GM21526 (cell line): Measurements from ENCODE around the gene PITPNC1.
"Not testable (repeated sequence)": the region's sequence is repeated elsewhere in the genome, so short reads cannot be mapped to it uniquely, and the experiment has no call there.

ENCODE experiments used
- ATAC-seq: cut with Tn5 transposase; IDR thresholded peaks from one replicate; pipeline ENCODE4 v1.9.1; 2021; ENCODE audit warnings: moderate library complexity; ENCODE audit not compliant: unreplicated experiment, low FRiP score

PITPNC1 gene

DNA sequence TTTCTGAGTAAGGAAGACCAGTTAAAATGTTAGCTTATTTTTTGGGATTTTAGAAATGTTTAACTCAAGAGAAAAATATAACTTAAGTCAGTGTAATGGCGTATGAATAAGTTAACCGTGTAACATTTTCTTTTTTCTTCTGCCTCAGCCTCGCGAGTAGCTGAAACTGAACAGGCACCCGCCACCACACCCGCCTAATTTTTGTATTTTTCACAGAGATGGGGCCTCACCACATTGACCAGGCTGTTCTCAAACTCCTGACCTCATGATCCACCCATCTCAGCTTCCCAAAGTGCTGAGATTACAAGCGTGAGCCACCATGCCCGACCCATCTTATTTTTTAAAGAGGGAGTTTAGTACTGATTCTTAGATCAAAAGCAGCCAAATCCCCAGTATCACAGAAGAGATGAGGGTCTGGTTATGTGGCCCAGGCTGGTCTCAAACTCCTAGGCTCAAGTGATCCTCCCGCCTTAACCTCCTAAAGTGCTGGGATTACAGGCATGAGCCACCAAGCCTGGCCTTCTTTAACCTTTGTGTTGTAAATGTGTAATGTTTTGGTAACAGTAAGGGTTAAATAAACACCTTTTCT lies 16.8 kb downstream of the PITPNC1 start:
- no peak for ATAC-seq

DNA sequence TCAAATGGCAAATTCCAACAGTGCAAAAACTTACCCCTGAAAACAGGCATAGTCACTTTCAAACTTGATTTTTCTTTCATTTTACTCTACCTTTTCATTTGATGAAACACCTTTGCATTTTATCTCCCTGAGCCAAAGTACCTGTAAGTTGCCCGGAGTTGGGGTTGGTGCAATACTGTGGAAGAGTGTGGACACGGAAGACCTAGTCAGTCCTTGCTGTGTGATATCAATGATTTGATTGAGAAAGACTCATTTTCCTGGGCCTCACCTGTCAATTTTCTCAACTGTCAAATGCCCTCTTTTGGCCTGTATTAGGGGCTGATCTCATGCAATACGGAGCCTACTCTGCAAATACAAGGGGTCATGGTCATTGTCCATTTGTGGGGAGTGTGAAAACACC lies 22.6 kb downstream of the PITPNC1 start:
- ATAC-seq, result no peak

- no peak for ATAC-seq
These were observed 23.1 kb downstream of the PITPNC1 start for GRCh38 chr17:67400193-67400592.

DNA sequence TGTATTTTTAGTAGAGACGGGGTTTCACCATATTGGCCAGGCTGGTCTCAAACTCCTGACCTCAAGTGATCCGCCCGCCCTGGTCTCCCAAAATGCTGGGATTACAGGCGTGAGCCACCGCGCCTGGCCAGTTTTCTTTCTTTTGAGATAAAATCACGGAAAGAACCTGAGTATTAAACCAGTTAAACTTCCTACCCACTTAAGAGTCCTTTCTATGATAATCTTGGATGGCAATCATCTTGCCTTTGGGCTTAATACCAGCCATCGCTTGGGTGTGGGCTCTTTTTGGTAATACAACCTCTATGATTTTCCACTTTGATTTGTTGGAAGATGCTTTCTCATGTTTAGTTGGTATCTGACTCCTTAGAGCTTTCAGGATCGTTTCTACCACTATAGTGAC lies 24.0 kb downstream of the PITPNC1 start:
- ATAC-seq, result no peak

DNA sequence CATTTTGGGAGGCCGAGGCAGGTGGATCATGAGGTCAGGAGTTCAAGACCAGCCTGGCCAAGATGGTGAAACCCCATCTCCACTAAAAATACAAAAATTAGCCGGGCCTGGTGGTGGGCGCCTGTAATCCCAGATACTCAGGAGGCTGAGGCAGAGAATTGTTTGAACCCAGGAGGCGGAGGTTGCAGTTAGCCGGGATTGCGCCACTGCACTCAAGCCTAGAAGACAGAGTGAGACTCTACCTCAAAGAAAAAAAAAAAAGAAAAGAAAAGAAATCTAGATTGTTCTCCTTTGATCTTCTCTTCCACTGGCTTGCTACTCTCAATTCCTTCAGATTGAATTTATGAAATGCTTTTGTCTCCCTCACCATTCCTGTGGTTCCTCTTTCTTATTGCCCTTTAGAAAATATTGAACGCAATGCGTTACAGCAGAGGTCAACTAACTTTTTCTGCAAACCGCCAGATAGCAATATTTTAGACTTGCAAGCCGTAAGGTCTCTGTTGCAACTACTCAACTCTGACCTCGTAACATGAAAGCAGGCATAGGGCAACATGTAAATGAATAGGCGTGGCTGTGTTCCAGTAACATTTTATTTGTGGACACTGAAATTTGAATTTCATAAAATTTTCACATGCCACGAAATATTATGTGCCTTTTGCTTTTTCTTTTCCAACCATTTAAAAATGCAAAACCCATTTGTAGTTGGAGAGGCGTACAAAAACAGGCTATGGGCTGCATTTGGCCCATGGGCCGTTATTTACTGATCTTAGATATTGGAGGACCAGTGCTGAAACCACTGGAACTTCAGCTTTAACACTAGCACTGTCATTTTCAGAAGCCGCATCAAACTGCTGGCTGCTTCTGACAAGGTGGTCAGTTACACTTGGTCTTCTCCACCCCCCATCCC lies 24.8 kb downstream of the PITPNC1 start:
- no peak for ATAC-seq

- ATAC-seq, result no peak
These were observed 26.0 kb downstream of the PITPNC1 start for GRCh38 chr17:67403065-67403464.

DNA sequence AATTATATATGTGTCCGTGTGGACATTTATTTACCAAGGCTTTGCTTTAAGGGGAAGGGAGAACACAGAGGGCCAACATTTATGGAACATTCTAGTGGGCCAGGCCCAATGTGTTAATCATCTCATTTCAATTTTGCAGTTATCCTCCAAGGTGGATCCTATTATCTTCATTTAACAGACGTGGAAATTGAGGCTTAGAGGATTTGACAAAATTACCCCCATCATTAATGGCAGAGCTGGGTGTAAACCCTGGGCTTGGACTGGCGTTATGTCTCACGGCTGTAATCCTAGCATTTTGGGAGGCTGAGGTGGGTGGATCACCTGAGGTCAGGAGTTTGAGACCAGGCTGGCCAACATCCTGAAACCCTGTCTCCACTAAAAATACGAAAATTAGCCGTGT lies 26.4 kb downstream of the PITPNC1 start:
- no peak for ATAC-seq

DNA sequence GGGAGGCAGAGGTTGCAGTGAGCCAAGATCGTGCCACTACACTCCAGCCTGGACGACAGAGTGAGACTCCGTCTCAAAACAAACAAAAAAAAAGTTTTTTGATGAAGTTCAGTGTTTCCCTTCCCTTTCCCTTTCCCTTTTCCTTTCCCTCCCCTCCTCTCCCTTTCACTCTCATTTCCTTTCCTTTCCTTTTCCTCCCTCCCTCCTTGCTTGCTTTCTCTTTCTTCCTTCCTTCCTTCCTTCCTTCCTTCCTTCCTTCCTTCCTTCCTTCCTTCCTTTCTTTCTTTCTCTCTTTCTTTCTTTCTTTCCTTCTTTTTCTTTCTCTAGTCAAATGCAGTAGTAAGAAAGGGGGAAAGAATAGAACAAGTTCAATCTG lies 31.4 kb downstream of the PITPNC1 start:
- ATAC-seq, result not testable (repeated sequence)

DNA sequence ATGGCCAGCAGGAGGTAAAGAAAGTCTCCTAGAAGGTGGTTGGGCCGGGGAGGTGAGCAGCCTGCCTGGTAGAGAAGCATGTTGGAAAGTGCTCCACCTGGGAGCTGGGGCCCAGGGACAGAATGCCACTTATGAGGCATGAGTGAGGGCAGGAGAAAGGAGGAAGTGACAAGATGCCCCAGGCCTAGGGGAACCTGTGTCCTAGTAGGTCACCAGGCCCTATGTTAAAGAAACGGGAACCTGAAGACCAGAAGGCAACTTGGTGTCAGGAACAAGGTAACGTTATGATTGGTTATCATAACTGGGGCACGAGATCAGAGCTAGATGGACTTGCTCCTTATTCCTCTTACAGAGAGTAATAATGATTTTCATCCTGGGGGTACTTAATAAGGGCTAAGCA lies 34.3 kb downstream of the PITPNC1 start:
- no peak for ATAC-seq

GRCh38 chr17:67412032-67412431 lies 35.0 kb downstream of the PITPNC1 start:
- no peak for ATAC-seq

DNA sequence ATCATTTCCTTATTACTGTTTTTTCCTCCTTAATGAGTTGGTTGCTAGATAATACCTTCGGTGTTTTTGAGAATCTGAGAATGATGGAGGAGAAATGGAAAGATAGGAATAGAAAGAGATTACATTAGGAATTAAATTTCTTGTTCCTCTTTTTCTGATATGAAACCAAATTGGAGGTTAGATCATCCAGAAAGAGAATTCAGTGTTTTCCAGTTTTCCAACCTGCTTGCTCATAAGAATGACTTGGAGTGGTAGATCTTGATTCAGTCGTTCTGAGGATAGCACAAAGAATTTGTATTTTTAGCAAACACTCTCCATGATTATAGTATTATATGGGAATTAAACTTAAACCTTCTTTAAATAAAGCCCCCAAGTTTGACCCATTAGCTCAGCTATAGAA lies 35.9 kb downstream of the PITPNC1 start:
- ATAC-seq, result no peak

- no peak for ATAC-seq
These were observed 36.3 kb downstream of the PITPNC1 start for GRCh38 chr17:67413388-67413787.

- no peak for ATAC-seq
These were observed 37.0 kb downstream of the PITPNC1 start for GRCh38 chr17:67414130-67414529.

DNA sequence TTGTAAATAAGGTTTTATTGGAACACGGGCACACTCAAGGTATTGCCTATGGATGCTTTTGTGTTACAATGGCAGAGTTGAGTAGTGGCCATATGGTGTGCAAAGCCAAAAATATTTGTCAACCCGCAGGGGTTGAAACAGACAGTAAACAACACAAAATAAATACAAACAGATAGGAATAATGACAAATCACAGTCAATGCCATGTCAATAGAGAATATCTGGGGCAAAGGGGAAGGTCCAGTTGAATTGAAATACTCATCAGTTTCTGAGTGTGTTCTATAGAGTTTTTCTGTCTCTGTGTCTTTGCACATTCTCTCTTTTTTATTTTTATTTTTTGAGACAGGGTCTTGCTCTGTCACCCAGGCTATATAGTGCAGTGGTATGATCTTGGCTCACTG lies 37.5 kb downstream of the PITPNC1 start:
- no peak for ATAC-seq

DNA sequence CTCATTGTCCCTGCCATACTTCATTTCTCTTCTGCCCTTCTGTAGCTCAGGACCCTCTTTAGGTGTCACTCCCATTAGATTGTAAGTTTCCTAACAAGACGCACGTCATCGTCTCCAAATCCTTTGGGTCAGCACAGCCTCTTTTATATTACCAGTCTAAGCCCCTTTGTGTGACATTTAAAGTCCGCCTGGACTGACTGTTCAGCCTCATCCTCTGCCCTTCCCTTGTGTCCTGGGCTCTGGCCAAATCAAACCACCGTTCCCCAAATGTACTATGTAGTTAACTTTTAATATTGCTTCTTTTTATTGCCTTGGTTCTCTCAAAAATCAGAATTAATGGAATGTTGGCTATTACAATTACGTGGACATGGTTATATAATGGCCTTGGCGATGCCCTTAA lies 38.2 kb downstream of the PITPNC1 start:
- no peak for ATAC-seq

DNA sequence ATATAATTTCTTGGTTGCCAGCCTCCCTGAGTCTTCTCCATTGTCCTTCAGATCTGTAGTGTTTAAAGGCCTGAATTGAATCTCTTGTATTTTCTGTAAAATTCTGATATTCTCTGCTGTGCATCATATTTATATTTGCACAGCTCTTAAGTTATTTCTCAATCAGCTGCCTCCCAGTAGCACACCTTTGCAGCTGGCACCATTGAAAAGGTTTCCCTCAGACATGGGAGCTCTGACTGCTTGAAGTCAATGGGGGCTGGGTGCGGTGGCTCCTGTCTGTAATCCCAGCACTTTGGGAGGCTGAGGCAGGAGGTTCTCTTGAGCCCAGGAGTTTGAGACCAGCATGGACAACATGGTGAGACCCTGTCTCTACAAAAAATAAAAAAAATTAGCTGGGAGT lies 40.4 kb downstream of the PITPNC1 start:
- no peak for ATAC-seq

DNA sequence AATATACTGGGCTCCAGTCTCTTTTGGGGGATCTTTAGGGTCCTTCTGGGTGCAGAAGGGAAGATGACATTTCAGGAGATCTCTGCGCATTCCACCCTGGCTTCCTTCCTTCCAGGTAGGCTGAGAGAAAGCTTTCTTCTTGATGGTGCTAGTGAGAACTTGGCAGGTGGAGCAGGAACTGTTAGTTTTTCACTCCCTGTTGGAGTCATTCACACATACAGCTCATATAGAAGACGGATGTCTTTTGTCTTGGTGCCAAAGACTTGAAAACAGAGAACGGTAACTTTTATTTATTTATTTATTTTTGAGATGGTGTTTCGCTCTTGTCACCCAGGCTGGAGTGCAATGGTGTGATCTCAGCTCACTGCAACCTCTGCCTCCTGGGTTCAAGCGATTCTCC lies 43.9 kb downstream of the PITPNC1 start:
- no peak for ATAC-seq

DNA sequence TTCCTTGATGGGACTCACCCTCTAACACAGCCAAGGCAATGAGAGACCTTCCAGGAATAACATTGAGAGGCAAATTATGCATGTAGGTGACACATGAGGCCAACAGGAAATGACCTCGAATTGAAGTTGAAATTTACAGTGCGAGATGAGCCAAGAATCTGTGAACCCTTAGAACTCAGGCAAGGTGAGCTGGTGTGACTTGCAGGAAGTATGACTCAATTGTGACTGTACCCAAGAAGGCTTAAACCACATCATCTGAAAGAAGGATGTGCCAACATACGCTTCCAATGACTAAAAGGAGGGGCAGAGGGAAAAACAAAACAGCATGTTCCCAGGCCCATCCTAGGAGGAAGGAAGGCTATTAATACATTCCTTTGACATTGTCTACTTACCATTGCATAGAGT lies 44.8 kb downstream of the PITPNC1 start:
- no peak for ATAC-seq

GRCh38 chr17:67422296-67422695 lies 45.2 kb downstream of the PITPNC1 start:
- not testable (repeated sequence) for ATAC-seq

DNA sequence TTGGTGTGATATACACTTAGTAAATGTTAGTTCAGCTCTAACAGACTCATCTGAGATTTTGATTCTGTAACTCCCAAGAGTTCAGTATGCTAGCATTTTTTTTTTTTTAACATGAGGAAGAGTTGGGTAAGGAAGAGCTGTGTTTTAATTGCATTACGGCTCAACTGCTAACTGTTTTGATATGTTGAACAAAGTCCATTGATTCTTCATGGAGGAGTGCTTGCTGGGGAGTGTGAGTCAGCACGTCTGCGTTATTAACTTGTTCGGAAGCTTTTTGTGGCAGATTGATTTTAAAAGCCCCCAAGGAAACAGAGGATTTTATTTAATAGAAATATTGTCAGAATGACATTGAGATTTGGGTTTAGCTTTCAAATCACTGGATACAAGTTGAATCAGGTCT lies 45.8 kb downstream of the PITPNC1 start:
- ATAC-seq, result no peak

DNA sequence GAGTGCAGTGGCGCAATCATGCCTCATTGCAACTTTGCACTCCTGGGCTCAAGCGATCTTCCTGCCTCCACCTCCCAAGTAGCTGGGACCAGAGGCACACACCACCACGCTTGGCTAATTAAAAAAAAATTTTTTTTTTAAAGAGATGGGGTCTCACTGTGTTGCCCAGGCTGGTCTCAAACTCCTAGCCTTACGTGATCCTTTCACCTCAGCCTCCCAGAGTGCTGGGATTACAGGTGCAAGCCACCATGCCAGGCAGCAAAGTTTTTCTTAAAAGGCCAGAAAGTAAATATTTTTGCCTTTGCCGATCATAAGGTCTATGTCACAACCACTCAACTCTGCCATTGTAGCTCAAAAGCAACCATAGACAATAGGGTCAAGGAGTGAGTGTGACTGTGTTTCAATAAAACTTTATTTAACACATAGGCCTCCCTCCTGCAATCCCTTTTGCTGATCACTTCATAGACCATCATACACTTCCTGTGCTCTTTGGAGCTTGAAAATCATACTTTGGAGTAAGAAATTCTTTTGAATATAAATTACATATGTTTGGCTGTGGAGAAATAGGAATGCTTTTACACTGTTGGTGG lies 48.6 kb downstream of the PITPNC1 start:
- ATAC-seq, result no peak

GRCh38 chr17:67427424-67427823 lies 50.3 kb downstream of the PITPNC1 start:
- ATAC-seq, result no peak
